GM12878 (cell line): Measurements from ENCODE around the gene PARP2. TPM values are rescaled to one million over a fixed set of nuclear protein-coding genes. Genes with fewer than 3 reads are reported as not detected.
A peak's percentile ranks its signal among the peaks of the same experiment; 100 is the strongest.

ENCODE experiments used
- BHLHE40 ChIP-seq, 2 experiments: fragments of 450-650 bp in 1 of 2; IDR thresholded peaks; 2 replicates each; pipeline ENCODE4 v1.6.1; 2011 to 2017; ENCODE audit warnings: low read depth in 2 of 2, borderline replicate concordance in 1 of 2, improper control_type of control experiment in 1 of 2, low read length in 1 of 2, mild to moderate bottlenecking in 1 of 2
- CHD2 ChIP-seq: IDR thresholded peaks from 2 replicates; pipeline ENCODE4 v1.6.1; 2011; ENCODE audit warnings: low read depth, low read length, improper control_type of control experiment, borderline replicate concordance
- ELK1 ChIP-seq: IDR thresholded peaks from 2 replicates; pipeline ENCODE4 v1.6.1; 2012; ENCODE audit warnings: low read depth, low read length, improper control_type of control experiment
- ETV6 ChIP-seq, 2 experiments: fragments of 450-650 bp in 1 of 2; IDR thresholded peaks in 1 of 2; conservative IDR thresholded peaks in 1 of 2; 2 replicates each; pipeline ENCODE4 v1.6.1; 2014; ENCODE audit warnings: antibody characterized with exemption in 1 of 2, borderline replicate concordance in 1 of 2, low read depth in 1 of 2, mild to moderate bottlenecking in 1 of 2, moderate library complexity in 1 of 2
- GABPA ChIP-seq: IDR thresholded peaks from 2 replicates; pipeline ENCODE4 v1.6.1; 2014; ENCODE audit warnings: antibody characterized with exemption, low read depth, mild to moderate bottlenecking, inconsistent platforms
- HDGF ChIP-seq: fragments of 450-650 bp; IDR thresholded peaks from 2 replicates; pipeline ENCODE4 v1.6.1; 2016; ENCODE audit warnings: antibody characterized with exemption
- MYC ChIP-seq: IDR thresholded peaks from 2 replicates; pipeline ENCODE4 v1.6.1; 2011; ENCODE audit warnings: mild to moderate bottlenecking, low read length, moderate library complexity, inconsistent platforms; ENCODE audit not compliant: insufficient read depth, insufficient replicate concordance, insufficient read length, severe bottlenecking
- PAX8 ChIP-seq: fragments of 450-650 bp; IDR thresholded peaks from 2 replicates; pipeline ENCODE4 v1.6.1; 2017; ENCODE audit warnings: mild to moderate bottlenecking, moderate library complexity
- PKNOX1 ChIP-seq: fragments of 450-650 bp; IDR thresholded peaks from 2 replicates; pipeline ENCODE4 v1.6.1; 2016; ENCODE audit warnings: mild to moderate bottlenecking
- POLR2A ChIP-seq: IDR thresholded peaks from 2 replicates; pipeline ENCODE4 v1.6.1; 2011; ENCODE audit warnings: low read depth, mild to moderate bottlenecking, low read length
- RB1 ChIP-seq: fragments of 450-650 bp; formaldehyde crosslinking; IDR thresholded peaks from 2 replicates; pipeline ENCODE4 v1.6.1; 2017; ENCODE audit warnings: mild to moderate bottlenecking, borderline replicate concordance
- RELA ChIP-seq: fragments of 450-650 bp; IDR thresholded peaks from 2 replicates; pipeline ENCODE4 v1.8.0; 2014; ENCODE audit warnings: borderline replicate concordance; ENCODE audit not compliant: partially characterized antibody
- SUPT20H ChIP-seq: IDR thresholded peaks from 2 replicates; pipeline ENCODE4 v1.6.1; 2011; ENCODE audit warnings: low read depth, mild to moderate bottlenecking, low read length, moderate library complexity, borderline replicate concordance; ENCODE audit not compliant: control insufficient read depth
- WRNIP1 ChIP-seq: IDR thresholded peaks from 2 replicates; pipeline ENCODE4 v1.6.1; 2011; ENCODE audit warnings: low read depth, low read length, improper control_type of control experiment, borderline replicate concordance
- YY1 ChIP-seq: IDR thresholded peaks from 2 replicates; pipeline ENCODE4 v1.6.1; 2011; ENCODE audit warnings: low read depth, mild to moderate bottlenecking, low read length
- polyA plus RNA-seq, 11 experiments: library from polyadenylated mRNA; depleted of rRNA in 4 of 11; unstranded in 6 of 11; stranded (reverse) in 5 of 11; fragments of >200 nt; fragmentation: Nextera tagmentation in 4 of 11; fragmentation: Illumina TruSeq in 1 of 11; extraction: Ambion mirVana in 4 of 11; extraction: Trizol in 1 of 11; gene quantifications; 1 replicate in 1 of 11; 2 replicates in 10 of 11; pipeline versions ENCODE4 v1.2.1 to v1.2.3, GENCODE V29; 2011 to 2016; ENCODE audit warnings: inconsistent platforms in 2 of 11, missing spikeins in 2 of 11, low read depth in 1 of 11
- total RNA-seq, 4 experiments: library from RNA; depleted of rRNA in 3 of 4; stranded (reverse); fragments of >200 nt in 3 of 4; fragmentation: Illumina TruSeq in 1 of 4; extraction: Trizol in 1 of 4; gene quantifications; 2 replicates each; pipeline versions ENCODE4 v1.2.1 to v1.2.3, GENCODE V29; 2013 to 2021
- TF ChIP-seq, protein P1 (sequence below): IDR thresholded peaks from 2 replicates; pipeline ENCODE4 v1.6.1; 2011; ENCODE audit warnings: low read depth, mild to moderate bottlenecking, low read length, moderate library complexity, borderline replicate concordance; ENCODE audit errors: extremely low read depth
- TF ChIP-seq, protein P2 (sequence below): fragments of 450-650 bp; IDR thresholded peaks from 2 replicates; pipeline ENCODE4 v1.6.1; 2014; ENCODE audit warnings: mild to moderate bottlenecking
- TF ChIP-seq, protein P3 (sequence below): fragments of 450-650 bp; IDR thresholded peaks from 2 replicates; pipeline ENCODE4 v1.6.1; 2017; ENCODE audit warnings: low read depth, mild to moderate bottlenecking, moderate library complexity
- TF ChIP-seq, protein P4 (sequence below): IDR thresholded peaks from 2 replicates; pipeline ENCODE4 v1.6.1; 2011; ENCODE audit warnings: mild to moderate bottlenecking, low read depth, low read length, moderate library complexity; ENCODE audit not compliant: insufficient replicate concordance

Gene PARP2
- total and polyA plus RNA-seq, 10 of the 15 experiments (the other 5 are each of a cell fraction or from before 2014, with no cell fraction given), result 26.7 to 75.4 (median 42.3) TPM

- TF ChIP-seq, protein P1, sequence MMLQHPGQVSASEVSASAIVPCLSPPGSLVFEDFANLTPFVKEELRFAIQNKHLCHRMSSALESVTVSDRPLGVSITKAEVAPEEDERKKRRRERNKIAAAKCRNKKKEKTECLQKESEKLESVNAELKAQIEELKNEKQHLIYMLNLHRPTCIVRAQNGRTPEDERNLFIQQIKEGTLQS, result peak; percentile 30; the same call in 1 of the 2 replicates
- TF ChIP-seq, protein P2, sequence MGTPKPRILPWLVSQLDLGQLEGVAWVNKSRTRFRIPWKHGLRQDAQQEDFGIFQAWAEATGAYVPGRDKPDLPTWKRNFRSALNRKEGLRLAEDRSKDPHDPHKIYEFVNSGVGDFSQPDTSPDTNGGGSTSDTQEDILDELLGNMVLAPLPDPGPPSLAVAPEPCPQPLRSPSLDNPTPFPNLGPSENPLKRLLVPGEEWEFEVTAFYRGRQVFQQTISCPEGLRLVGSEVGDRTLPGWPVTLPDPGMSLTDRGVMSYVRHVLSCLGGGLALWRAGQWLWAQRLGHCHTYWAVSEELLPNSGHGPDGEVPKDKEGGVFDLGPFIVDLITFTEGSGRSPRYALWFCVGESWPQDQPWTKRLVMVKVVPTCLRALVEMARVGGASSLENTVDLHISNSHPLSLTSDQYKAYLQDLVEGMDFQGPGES, result no peak
- TF ChIP-seq ETV6 (conservative IDR thresholded peaks at IDR 0.05 in 1 of 2, IDR thresholded peaks at IDR 0.05 in 1 of 2; ENCODE audit: borderline replicate concordance in 1 of 2, low read depth in 1 of 2) (no peak; a peak in 1 of 4 replicates), HDGF (no peak), BHLHE40 (IDR thresholded peaks at IDR 0.05; ENCODE audit: borderline replicate concordance in 1 of 2, low read depth in 2 of 2, low read length in 1 of 2) (peak in 1 of 2 experiments; percentile 43; a peak in 2 of 4 replicates), POLR2A (peak; percentile 97), SUPT20H (no peak), RELA (peak; percentile 78), PKNOX1 (peak; percentile 96), CHD2 (peak; percentile 73; the same call in 1 of the 2 replicates), ELK1 (no peak), WRNIP1 (0 out of 2 replicates have a peak, but pooled peaks have one; percentile 69), YY1 (peak; percentile 94), MYC (no peak), RB1 (peak; percentile 94; the same call in 1 of the 2 replicates), GABPA (no peak), PAX8 (no peak)
- TF ChIP-seq, protein P3, sequence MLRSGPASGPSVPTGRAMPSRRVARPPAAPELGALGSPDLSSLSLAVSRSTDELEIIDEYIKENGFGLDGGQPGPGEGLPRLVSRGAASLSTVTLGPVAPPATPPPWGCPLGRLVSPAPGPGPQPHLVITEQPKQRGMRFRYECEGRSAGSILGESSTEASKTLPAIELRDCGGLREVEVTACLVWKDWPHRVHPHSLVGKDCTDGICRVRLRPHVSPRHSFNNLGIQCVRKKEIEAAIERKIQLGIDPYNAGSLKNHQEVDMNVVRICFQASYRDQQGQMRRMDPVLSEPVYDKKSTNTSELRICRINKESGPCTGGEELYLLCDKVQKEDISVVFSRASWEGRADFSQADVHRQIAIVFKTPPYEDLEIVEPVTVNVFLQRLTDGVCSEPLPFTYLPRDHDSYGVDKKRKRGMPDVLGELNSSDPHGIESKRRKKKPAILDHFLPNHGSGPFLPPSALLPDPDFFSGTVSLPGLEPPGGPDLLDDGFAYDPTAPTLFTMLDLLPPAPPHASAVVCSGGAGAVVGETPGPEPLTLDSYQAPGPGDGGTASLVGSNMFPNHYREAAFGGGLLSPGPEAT, result peak; percentile 82
- TF ChIP-seq, protein P4, sequence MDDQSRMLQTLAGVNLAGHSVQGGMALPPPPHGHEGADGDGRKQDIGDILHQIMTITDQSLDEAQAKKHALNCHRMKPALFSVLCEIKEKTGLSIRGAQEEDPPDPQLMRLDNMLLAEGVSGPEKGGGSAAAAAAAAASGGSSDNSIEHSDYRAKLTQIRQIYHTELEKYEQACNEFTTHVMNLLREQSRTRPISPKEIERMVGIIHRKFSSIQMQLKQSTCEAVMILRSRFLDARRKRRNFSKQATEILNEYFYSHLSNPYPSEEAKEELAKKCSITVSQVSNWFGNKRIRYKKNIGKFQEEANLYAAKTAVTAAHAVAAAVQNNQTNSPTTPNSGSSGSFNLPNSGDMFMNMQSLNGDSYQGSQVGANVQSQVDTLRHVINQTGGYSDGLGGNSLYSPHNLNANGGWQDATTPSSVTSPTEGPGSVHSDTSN, result peak; percentile 83
Observed at GRCh38 chr14:20343092-20343861, at the start of gene PARP2 (continued).
